CD4-positive, alpha-beta T cell (primary cell): ENCODE data around the gene ATG7. TPM values are rescaled to one million over a fixed set of nuclear protein-coding genes. Genes with fewer than 3 reads are reported as not detected.

ENCODE experiments used
- ATAC-seq: fragments of 200-7000 bp; cut with Tn5 transposase; one replicate; pipeline ENCODE4 v1.10.0; 2022; ENCODE audit warnings: mild to moderate bottlenecking; ENCODE audit not compliant: poor library complexity
- CTCF ChIA-PET: fragments of 350-600 bp; sonication (Branson Sonifier 250); formaldehyde crosslinking; loops from one replicate; lab custom pipeline; 2021; ENCODE audit warnings: antibody characterized with exemption, inconsistent platforms; lab: Charles Lee
- POLR2A ChIA-PET: fragments of 350-600 bp; sonication (Branson Sonifier 250); formaldehyde crosslinking; loops from one replicate; lab custom pipeline; 2021; ENCODE audit warnings: antibody characterized with exemption, inconsistent platforms; lab: Charles Lee
- DNase-seq, 14 experiments: peaks; one replicate each; pipeline ENCODE4 v3.0.0-alpha.2; 2013 to 2020; ENCODE audit warnings: mixed read lengths in 2 of 14
- H3K27ac ChIP-seq, 2 donors: one replicate each; pipeline versions ENCODE4 v1.5.1 to v1.7.0; 2013; ENCODE audit warnings: low read length in 2 of 2, low read depth in 1 of 2, mild to moderate bottlenecking in 1 of 2
- H3K27me3 ChIP-seq, 2 experiments: 1 replicate in 1 of 2; 2 replicates in 1 of 2; pipeline versions ENCODE4 v1.6.1 to v1.7.0; 2013; ENCODE audit warnings: low read length in 2 of 2, control low read depth in 1 of 2, mild to moderate bottlenecking in 1 of 2, moderate library complexity in 1 of 2; ENCODE audit not compliant: insufficient read depth in 2 of 2, control insufficient read depth in 1 of 2
- H3K36me3 ChIP-seq: one replicate; pipeline ENCODE4 v1.6.1; 2013; ENCODE audit warnings: low read length, control low read depth; ENCODE audit not compliant: insufficient read depth
- H3K4me1 ChIP-seq: one replicate; pipeline ENCODE4 v1.6.1; 2013; ENCODE audit warnings: low read length, control low read depth; ENCODE audit not compliant: insufficient read depth
- H3K4me3 ChIP-seq: one replicate; pipeline ENCODE4 v1.5.1; 2013; ENCODE audit warnings: mild to moderate bottlenecking, low read length, moderate library complexity
- H3K9me3 ChIP-seq, 2 experiments: 1 replicate in 1 of 2; 2 replicates in 1 of 2; pipeline versions ENCODE4 v1.6.1 to v1.7.0; 2013; ENCODE audit warnings: low read length in 2 of 2, mild to moderate bottlenecking in 2 of 2, control low read depth in 1 of 2, moderate library complexity in 1 of 2; ENCODE audit not compliant: control insufficient read depth in 1 of 2, insufficient read depth in 1 of 2
- H3K27ac Mint-ChIP-seq: one replicate; pipeline ENCODE4 v1.8.0; 2020; ENCODE audit warnings: mixed read lengths
- H3K27me3 Mint-ChIP-seq: one replicate; pipeline ENCODE4 v1.8.0; 2021; ENCODE audit warnings: mixed read lengths
- H3K36me3 Mint-ChIP-seq: one replicate; pipeline ENCODE4 v1.8.0; 2021; ENCODE audit warnings: low read depth, mixed read lengths
- H3K4me1 Mint-ChIP-seq: one replicate; pipeline ENCODE4 v1.8.0; 2021; ENCODE audit warnings: low read depth, mixed read lengths
- H3K4me3 Mint-ChIP-seq: one replicate; pipeline ENCODE4 v1.8.0; 2020; ENCODE audit warnings: mild to moderate bottlenecking, mixed read lengths
- H3K9me3 Mint-ChIP-seq: one replicate; pipeline ENCODE4 v1.8.0; 2020; ENCODE audit warnings: mixed read lengths
- CTCF ChIP-seq: fragments of 200-600 bp; IDR thresholded peaks from one replicate; pipeline ENCODE4 v1.8.0; 2022; ENCODE audit warnings: antibody characterized with exemption, mild to moderate bottlenecking
- intact Hi-C, 2 experiments: fragments of 100-400 bp; cut with DNase I in 1 of 2; cut with micrococcal nuclease in 1 of 2; formaldehyde crosslinking; loops; one replicate each; pipeline versions ENCODE4 v1.15.1 to v1.9.0; 2023 to 2025; cut with DNase I, micrococcal nuclease
- total RNA-seq, 174 experiments: library from RNA in 2 of 174; stranded (reverse) in 2 of 174; gene quantifications; one replicate each; pipeline ENCODE4 v1.2.3 and lab custom pipeline; 2021 to 2026

The ATG7 gene
- total RNA-seq, 2 experiments from 2014 or later: 21.4 to 25.7 TPM

DNA sequence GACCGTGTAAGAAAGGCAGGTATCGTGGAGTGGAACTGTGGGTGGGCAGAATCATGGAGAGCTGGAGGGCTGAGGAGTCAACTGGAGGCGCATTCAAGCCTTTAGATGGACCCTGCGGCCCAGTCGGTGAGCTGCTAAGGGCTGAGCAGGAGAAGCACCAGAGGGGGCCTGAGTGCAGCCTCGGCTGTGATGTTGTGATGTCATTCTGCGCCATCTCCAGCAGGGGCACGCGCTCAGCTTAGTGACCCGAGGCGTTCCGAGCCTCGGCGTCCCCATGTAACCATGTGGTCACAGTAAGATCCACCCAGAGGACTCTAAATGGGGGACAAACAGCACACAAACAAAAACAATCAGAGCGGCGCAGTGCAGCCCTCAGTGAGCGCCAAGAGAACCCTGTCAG lies 294.7 kb downstream of the ATG7 start:
- Histone ChIP-seq H3K4me3 (no peak overlapping the region), H3K36me3 (peaks cover 54% of the 10 kb centered on the region), H3K27me3 (no peaks in the 10 kb centered on the region), H3K9me3 (no peaks in the 10 kb centered on the region), H3K27ac (no peak overlapping the region), H3K4me1 (no peaks in the 10 kb centered on the region)
- H3K4me3 Mint-ChIP-seq: no peak overlapping the region
- H3K4me1 Mint-ChIP-seq: no peaks in the 10 kb centered on the region
- ATAC-seq (no peak), DNase-seq (peak in 1 of 14 experiments; percentile 14)
- ChIA-PET CTCF (no interaction called here), POLR2A (no interaction called here)
- H3K27me3 Mint-ChIP-seq: no peaks in the 10 kb centered on the region
- TF ChIP-seq CTCF: no peak
- H3K9me3 Mint-ChIP-seq: no peaks in the 10 kb centered on the region
- H3K36me3 Mint-ChIP-seq: peaks cover 41% of the 10 kb centered on the region
- intact Hi-C loops: no loop called here
- no peak overlapping the region for H3K27ac Mint-ChIP-seq

DNA sequence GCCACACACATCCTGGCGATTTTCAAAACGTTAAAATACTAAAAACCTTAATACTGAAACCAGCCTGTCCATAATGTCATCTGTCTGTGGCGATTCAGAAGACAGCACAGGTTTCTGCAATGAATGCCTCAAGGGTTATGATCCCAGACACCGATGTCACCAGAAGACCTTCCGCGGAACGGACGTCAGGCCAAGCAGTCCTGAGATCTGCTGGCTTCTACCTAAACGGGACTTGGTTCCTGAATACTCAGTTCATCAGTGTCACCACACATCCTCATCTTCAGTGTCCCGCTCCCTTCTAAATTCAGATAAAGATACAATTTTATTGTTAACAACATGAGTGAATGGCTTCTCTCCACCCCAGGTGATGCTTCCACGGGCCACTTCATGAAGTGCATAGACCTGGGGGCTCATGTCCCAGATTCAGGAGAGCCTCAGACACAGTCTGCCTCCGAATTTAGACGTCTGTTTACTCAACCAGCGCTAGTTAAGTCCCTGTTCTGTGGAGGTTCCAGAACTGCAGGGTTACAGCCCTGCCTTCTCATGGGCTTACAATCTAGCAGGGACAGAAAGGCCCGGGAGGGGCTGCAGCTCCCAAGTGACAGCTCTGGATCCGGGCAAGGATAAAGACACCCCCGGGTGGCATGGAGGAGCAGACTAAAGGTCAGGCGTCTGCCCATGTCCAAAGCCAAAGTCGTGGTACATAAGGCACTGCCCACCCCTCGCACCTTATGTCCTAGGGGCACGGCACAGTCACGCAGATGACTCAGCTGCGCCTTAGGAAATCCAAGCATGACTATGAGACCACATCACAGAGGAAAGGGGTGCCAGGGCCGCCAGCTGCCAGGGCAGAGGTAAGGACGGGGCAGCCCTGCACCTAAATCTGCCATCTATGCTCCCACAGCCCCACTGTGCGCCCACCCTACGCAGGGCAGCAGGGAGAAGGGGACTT lies 295.6 kb downstream of the ATG7 start:
- ATAC-seq (no peak), DNase-seq (no peak)
- Mint-ChIP-seq H3K4me3 (no peak overlapping the region), H3K9me3 (no peaks in the 10 kb centered on the region), H3K36me3 (peaks cover 48% of the 10 kb centered on the region), H3K27ac (peak overlapping the region; percentile 42), H3K4me1 (no peaks in the 10 kb centered on the region), H3K27me3 (no peaks in the 10 kb centered on the region)
- no peak overlapping the region for H3K4me3 ChIP-seq
- peaks cover 54% of the 10 kb centered on the region for H3K36me3 ChIP-seq
- TF ChIP-seq CTCF: no peak
- no peaks in the 10 kb centered on the region for H3K9me3 ChIP-seq
- intact Hi-C loops: no loop called here
- no peaks in the 10 kb centered on the region for H3K27me3 ChIP-seq
- no peak overlapping the region for H3K27ac ChIP-seq
- CTCF ChIA-PET: no interaction called here
- POLR2A ChIA-PET: no interaction called here
- no peaks in the 10 kb centered on the region for H3K4me1 ChIP-seq

DNA sequence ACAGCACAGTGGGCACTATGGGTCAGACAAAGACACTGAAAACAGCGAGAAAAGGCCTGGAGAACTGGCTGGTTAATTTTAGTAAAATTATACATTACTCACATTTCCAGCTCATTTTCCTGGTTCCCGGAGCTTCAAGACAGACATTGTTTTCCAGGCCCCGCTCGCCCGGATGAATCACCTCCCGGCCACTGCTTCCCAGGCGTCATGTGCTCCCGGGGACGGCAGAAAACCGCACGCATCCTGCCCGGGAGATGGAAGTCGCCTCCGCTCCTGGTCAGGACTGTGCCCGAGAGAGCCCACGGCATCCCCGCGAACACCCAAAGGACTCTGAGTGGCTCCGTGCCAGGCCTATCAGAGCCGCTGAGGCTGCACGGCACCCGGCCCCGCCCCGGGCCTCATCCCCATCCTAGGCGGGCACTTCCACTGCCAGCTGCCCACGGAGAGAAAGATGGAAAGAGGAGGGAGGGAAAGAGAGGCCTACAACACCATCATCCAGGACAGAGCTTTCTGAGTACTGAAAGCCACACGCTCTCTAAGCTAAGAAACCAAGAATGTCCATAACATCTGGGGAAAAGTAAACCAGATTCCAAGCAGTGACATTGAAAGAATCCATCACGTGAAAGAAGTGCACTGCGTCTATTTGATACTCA lies 296.4 kb downstream of the ATG7 start:
- no peaks in the 10 kb centered on the region for H3K4me1 Mint-ChIP-seq
- no peaks in the 10 kb centered on the region for H3K9me3 Mint-ChIP-seq
- H3K4me3 ChIP-seq: no peak overlapping the region
- no peaks in the 10 kb centered on the region for H3K27me3 ChIP-seq
- peaks cover 42% of the 10 kb centered on the region for H3K36me3 Mint-ChIP-seq
- H3K27ac ChIP-seq: no peak overlapping the region
- no peak for ATAC-seq
- POLR2A ChIA-PET: no interaction called here
- no peak overlapping the region for H3K27ac Mint-ChIP-seq
- DNase-seq: no peak
- H3K36me3 ChIP-seq: peaks cover 50% of the 10 kb centered on the region
- no peak overlapping the region for H3K4me3 Mint-ChIP-seq
- no peaks in the 10 kb centered on the region for H3K27me3 Mint-ChIP-seq
- no peaks in the 10 kb centered on the region for H3K4me1 ChIP-seq
- no peaks in the 10 kb centered on the region for H3K9me3 ChIP-seq
- CTCF ChIA-PET: no interaction called here
- no peak for TF ChIP-seq CTCF
- intact Hi-C loops: no loop called here
